SU-DHL-6 (cell line): ENCODE measurements around the gene STX12.

Source experiments
- H2AFZ ChIP-seq: fragments of 200-600 bp; sonication (generic); 2 replicates; pipeline ENCODE4 v1.6.1; 2014; ENCODE audit warnings: low read depth, mild to moderate bottlenecking, moderate library complexity, mixed read lengths, antibody characterized with exemption, low read length; ENCODE audit not compliant: severe bottlenecking
- H3F3A ChIP-seq: fragments of 200-600 bp; shearing (Covaris generic); 2 replicates; pipeline ENCODE4 v1.6.0; 2016; ENCODE audit warnings: antibody characterized with exemption, mild to moderate bottlenecking; ENCODE audit not compliant: insufficient read depth
- H3K27ac ChIP-seq: fragments of 200-600 bp; sonication (generic); 2 replicates; pipeline ENCODE4 v1.5.1; 2016; ENCODE audit warnings: low read depth, mild to moderate bottlenecking, low read length, moderate library complexity, mixed read lengths
- H3K27me3 ChIP-seq: fragments of 200-600 bp; sonication (generic), shearing (Covaris generic); 2 replicates; pipeline ENCODE4 v1.6.0; 2014; ENCODE audit warnings: mild to moderate bottlenecking, low read length
- H3K36me3 ChIP-seq: fragments of 200-600 bp; sonication (generic); 2 replicates; pipeline ENCODE4 v1.6.1; 2014; ENCODE audit warnings: mild to moderate bottlenecking, low read length, mixed read lengths
- H3K4me2 ChIP-seq: fragments of 300-600, 200-600 bp; shearing (Covaris generic), sonication (generic); 2 replicates; pipeline ENCODE4 v1.6.0; 2014; ENCODE audit warnings: low read length, low read depth, mild to moderate bottlenecking; ENCODE audit not compliant: poor library complexity, severe bottlenecking
- H3K4me3 ChIP-seq: fragments of 200-600 bp; sonication (generic); 2 replicates; pipeline ENCODE4 v1.5.1; 2014; ENCODE audit warnings: antibody characterized with exemption, low read length, mild to moderate bottlenecking, mixed read lengths; ENCODE audit not compliant: insufficient read depth, poor library complexity, severe bottlenecking
- H3K79me2 ChIP-seq: fragments of 200-600 bp; sonication (generic); 2 replicates; pipeline ENCODE4 v1.6.1; 2014; ENCODE audit warnings: mild to moderate bottlenecking, low read length, moderate library complexity; ENCODE audit not compliant: insufficient read depth
- H3K9ac ChIP-seq: fragments of 200-600 bp; sonication (generic); 2 replicates; pipeline ENCODE4 v1.7.0; 2014; ENCODE audit warnings: mild to moderate bottlenecking, low read length
- H3K9me2 ChIP-seq: fragments of 200-600 bp; sonication (generic); replicated peaks from 2 replicates; pipeline ENCODE4 v1.6.1; 2014; ENCODE audit warnings: low read length; ENCODE audit not compliant: insufficient read depth
- H3K9me3 ChIP-seq: fragments of 200-600 bp; sonication (generic); 2 replicates; pipeline ENCODE4 v1.6.1; 2014; ENCODE audit warnings: low read length, mixed read lengths; ENCODE audit not compliant: insufficient read depth
- H4K20me1 ChIP-seq: fragments of 200-600 bp; sonication (generic); 2 replicates; pipeline ENCODE4 v1.6.1; 2014; ENCODE audit warnings: low read depth, mild to moderate bottlenecking, antibody characterized with exemption, low read length, moderate library complexity, mixed read lengths
- EZH2phosphoT487 ChIP-seq: fragments of 200-600 bp; sonication (generic), shearing (Covaris generic); conservative IDR thresholded peaks from 2 replicates; pipeline ENCODE4 v1.6.1; 2018; ENCODE audit warnings: mild to moderate bottlenecking, antibody characterized with exemption, low read length, moderate library complexity, mixed read lengths
- TF ChIP-seq, protein P1 (sequence below): fragments of 200-600 bp; sonication (generic); IDR thresholded peaks from one replicate; pipeline ENCODE4 v1.5.1; 2017; ENCODE audit warnings: antibody characterized with exemption, mild to moderate bottlenecking, low read length, moderate library complexity; ENCODE audit not compliant: insufficient read depth, poor library complexity, severe bottlenecking

STX12 gene

DNA sequence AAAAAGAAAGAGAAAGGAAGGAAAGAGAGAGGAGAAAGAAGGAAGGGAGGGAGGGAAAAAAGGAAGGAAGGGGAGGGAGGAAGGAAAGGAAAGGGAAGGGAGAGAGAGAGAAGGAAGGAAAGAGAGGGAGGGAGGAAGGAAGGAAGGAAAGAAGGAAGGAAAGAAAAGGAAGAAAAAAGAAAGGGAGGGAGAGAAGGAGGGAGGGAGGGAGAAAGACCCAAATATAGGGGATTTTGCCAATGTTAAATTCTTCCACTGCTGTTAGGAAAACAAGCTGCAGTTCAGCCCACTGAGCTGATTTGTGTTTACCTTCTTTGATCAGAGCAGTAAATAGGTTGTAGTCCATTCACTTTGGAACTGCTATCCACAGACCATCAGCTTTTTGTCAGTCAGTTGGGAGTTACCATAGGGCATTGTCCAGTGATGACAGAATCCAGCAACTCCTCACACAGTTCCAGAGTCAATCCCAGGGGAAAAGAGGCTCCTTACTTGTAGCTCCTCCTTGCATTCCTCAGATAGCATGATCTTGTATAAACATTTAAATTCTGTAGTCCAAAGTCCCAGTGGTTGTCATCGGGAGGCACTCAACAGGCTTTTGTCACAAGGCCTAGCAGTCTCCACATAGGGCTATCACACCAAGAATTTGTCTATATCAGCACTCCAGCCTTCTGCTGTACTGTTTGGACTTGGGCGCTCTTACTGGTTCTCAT, 44.1 kb downstream of the STX12 start:
- no peak overlapping the region for H3K4me2 ChIP-seq
- H3K36me3 ChIP-seq, result peaks cover 8% of the 10 kb centered on the region; the same call in 1 of the 2 replicates
- H3K27ac ChIP-seq, result no peak overlapping the region
- H3K4me3 ChIP-seq, result no peak overlapping the region
- TF ChIP-seq, protein P1, sequence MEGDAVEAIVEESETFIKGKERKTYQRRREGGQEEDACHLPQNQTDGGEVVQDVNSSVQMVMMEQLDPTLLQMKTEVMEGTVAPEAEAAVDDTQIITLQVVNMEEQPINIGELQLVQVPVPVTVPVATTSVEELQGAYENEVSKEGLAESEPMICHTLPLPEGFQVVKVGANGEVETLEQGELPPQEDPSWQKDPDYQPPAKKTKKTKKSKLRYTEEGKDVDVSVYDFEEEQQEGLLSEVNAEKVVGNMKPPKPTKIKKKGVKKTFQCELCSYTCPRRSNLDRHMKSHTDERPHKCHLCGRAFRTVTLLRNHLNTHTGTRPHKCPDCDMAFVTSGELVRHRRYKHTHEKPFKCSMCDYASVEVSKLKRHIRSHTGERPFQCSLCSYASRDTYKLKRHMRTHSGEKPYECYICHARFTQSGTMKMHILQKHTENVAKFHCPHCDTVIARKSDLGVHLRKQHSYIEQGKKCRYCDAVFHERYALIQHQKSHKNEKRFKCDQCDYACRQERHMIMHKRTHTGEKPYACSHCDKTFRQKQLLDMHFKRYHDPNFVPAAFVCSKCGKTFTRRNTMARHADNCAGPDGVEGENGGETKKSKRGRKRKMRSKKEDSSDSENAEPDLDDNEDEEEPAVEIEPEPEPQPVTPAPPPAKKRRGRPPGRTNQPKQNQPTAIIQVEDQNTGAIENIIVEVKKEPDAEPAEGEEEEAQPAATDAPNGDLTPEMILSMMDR, result no peak
- no peak for TF ChIP-seq EZH2phosphoT487
- no peaks in the 10 kb centered on the region for H3K9me3 ChIP-seq
- peaks cover 3% of the 10 kb centered on the region; the same call in 1 of the 2 replicates for H3F3A ChIP-seq
- no peak overlapping the region for H3K9ac ChIP-seq
- no peak overlapping the region for H2AFZ ChIP-seq
- no peaks in the 10 kb centered on the region for H4K20me1 ChIP-seq
- H3K9me2 ChIP-seq, result no peaks in the 10 kb centered on the region
- H3K27me3 ChIP-seq, result no peaks in the 10 kb centered on the region
- H3K79me2 ChIP-seq, result no peaks in the 10 kb centered on the region

DNA sequence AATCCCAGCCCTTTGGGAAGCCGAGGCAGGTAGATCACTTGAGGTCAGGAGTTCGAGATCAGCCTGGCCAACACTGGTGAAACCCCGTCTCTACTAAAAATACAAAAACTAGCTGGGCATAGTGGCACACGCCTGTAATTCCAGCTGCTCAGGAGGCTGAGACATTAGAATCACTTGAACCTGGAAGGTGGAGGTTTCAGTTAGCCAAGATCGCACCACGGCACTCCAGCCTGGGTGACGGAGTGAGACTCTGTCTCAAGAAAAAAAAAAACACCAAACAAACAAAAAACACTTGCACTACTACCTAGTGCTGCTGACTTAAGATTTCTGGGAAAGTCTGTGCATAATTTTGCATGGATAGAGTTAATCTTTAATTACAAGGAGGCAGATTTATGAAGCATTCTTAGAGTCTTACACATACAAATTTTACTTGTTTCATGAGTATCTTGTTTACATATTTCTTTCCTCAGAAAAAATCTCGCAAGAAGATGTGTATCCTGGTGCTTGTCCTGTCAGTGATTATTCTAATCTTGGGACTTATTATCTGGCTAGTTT, 48.8 kb downstream of the STX12 start:
- Histone ChIP-seq H3K36me3 (peaks cover 14% of the 10 kb centered on the region; the same call in 1 of the 2 replicates), H3K79me2 (no peaks in the 10 kb centered on the region), H3F3A (peaks cover 3% of the 10 kb centered on the region; the same call in 1 of the 2 replicates), H3K9me3 (no peaks in the 10 kb centered on the region), H3K4me3 (no peak overlapping the region), H3K9me2 (no peaks in the 10 kb centered on the region), H3K27me3 (no peaks in the 10 kb centered on the region), H2AFZ (no peak overlapping the region), H4K20me1 (no peaks in the 10 kb centered on the region), H3K9ac (no peak overlapping the region), H3K27ac (no peak overlapping the region), H3K4me2 (no peak overlapping the region)
- TF ChIP-seq, protein P1, result no peak
- no peak for TF ChIP-seq EZH2phosphoT487

DNA sequence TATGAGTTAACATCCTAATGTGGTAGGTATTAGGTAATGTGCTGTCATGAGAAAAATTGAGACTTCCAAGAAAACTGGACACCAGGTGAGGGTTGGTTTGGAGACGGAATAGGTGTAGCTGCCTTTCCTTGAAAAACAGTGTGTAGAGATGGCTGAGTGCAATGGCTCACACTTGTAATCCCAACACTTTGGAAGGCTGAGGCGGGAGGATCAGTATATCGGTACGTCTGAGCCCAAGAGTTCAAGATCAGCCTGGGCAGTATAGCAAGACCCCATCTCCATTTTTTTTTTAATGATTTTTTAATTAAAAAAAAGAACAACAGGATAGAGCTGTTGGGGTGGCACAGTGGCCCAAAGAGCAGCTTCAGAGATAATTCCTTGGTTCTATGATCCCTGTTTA, 50.8 kb downstream of the STX12 start:
- Histone ChIP-seq H3K4me3 (no peak overlapping the region), H3K9me3 (no peaks in the 10 kb centered on the region), H3K79me2 (no peaks in the 10 kb centered on the region), H4K20me1 (no peaks in the 10 kb centered on the region), H3K36me3 (peaks cover 14% of the 10 kb centered on the region; the same call in 1 of the 2 replicates), H3K9ac (no peak overlapping the region), H3F3A (peaks cover 16% of the 10 kb centered on the region), H3K4me2 (no peak overlapping the region), H3K27ac (no peak overlapping the region), H2AFZ (no peak overlapping the region), H3K27me3 (no peaks in the 10 kb centered on the region), H3K9me2 (no peaks in the 10 kb centered on the region)
- no peak for TF ChIP-seq EZH2phosphoT487
- TF ChIP-seq, protein P1, result no peak
